ENCODE data around the gene TET3. TPM values are rescaled to one million over a fixed set of nuclear protein-coding genes. Genes with fewer than 3 reads are reported as not detected.

The TET3 gene
- total and polyA plus RNA-seq, 9 of the 15 experiments (the other 6 are each of a cell fraction or from before 2014, with no cell fraction given), result 0.35 to 16.3 (median 5.5) TPM

DNA sequence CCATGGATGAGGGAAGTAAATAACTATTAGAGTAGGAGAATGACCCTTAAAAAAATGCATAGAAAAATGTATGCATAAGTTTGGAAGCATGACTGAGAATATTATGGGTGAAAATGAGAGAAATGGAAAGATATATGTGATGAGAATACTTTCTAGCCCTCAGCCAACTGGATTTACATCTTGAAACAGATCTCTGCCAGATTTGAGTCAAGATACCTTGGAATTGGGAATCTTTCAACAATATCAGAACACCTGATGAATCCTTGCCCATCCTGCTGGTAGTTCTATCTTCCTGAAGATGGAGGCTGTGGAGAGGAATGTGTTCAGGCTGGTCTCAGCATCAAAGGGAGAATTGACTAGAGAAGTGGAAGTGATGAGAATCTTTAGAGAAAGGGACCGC is 5.8 kb downstream of the TET3 start (continued):
- TF ChIP-seq, protein P1, sequence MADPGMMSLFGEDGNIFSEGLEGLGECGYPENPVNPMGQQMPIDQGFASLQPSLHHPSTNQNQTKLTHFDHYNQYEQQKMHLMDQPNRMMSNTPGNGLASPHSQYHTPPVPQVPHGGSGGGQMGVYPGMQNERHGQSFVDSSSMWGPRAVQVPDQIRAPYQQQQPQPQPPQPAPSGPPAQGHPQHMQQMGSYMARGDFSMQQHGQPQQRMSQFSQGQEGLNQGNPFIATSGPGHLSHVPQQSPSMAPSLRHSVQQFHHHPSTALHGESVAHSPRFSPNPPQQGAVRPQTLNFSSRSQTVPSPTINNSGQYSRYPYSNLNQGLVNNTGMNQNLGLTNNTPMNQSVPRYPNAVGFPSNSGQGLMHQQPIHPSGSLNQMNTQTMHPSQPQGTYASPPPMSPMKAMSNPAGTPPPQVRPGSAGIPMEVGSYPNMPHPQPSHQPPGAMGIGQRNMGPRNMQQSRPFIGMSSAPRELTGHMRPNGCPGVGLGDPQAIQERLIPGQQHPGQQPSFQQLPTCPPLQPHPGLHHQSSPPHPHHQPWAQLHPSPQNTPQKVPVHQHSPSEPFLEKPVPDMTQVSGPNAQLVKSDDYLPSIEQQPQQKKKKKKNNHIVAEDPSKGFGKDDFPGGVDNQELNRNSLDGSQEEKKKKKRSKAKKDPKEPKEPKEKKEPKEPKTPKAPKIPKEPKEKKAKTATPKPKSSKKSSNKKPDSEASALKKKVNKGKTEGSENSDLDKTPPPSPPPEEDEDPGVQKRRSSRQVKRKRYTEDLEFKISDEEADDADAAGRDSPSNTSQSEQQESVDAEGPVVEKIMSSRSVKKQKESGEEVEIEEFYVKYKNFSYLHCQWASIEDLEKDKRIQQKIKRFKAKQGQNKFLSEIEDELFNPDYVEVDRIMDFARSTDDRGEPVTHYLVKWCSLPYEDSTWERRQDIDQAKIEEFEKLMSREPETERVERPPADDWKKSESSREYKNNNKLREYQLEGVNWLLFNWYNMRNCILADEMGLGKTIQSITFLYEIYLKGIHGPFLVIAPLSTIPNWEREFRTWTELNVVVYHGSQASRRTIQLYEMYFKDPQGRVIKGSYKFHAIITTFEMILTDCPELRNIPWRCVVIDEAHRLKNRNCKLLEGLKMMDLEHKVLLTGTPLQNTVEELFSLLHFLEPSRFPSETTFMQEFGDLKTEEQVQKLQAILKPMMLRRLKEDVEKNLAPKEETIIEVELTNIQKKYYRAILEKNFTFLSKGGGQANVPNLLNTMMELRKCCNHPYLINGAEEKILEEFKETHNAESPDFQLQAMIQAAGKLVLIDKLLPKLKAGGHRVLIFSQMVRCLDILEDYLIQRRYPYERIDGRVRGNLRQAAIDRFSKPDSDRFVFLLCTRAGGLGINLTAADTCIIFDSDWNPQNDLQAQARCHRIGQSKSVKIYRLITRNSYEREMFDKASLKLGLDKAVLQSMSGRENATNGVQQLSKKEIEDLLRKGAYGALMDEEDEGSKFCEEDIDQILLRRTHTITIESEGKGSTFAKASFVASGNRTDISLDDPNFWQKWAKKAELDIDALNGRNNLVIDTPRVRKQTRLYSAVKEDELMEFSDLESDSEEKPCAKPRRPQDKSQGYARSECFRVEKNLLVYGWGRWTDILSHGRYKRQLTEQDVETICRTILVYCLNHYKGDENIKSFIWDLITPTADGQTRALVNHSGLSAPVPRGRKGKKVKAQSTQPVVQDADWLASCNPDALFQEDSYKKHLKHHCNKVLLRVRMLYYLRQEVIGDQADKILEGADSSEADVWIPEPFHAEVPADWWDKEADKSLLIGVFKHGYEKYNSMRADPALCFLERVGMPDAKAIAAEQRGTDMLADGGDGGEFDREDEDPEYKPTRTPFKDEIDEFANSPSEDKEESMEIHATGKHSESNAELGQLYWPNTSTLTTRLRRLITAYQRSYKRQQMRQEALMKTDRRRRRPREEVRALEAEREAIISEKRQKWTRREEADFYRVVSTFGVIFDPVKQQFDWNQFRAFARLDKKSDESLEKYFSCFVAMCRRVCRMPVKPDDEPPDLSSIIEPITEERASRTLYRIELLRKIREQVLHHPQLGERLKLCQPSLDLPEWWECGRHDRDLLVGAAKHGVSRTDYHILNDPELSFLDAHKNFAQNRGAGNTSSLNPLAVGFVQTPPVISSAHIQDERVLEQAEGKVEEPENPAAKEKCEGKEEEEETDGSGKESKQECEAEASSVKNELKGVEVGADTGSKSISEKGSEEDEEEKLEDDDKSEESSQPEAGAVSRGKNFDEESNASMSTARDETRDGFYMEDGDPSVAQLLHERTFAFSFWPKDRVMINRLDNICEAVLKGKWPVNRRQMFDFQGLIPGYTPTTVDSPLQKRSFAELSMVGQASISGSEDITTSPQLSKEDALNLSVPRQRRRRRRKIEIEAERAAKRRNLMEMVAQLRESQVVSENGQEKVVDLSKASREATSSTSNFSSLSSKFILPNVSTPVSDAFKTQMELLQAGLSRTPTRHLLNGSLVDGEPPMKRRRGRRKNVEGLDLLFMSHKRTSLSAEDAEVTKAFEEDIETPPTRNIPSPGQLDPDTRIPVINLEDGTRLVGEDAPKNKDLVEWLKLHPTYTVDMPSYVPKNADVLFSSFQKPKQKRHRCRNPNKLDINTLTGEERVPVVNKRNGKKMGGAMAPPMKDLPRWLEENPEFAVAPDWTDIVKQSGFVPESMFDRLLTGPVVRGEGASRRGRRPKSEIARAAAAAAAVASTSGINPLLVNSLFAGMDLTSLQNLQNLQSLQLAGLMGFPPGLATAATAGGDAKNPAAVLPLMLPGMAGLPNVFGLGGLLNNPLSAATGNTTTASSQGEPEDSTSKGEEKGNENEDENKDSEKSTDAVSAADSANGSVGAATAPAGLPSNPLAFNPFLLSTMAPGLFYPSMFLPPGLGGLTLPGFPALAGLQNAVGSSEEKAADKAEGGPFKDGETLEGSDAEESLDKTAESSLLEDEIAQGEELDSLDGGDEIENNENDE (IDR thresholded peaks at IDR 0.05; ENCODE audit: low read depth, low read length), result no peak
- TF ChIP-seq, protein P2, sequence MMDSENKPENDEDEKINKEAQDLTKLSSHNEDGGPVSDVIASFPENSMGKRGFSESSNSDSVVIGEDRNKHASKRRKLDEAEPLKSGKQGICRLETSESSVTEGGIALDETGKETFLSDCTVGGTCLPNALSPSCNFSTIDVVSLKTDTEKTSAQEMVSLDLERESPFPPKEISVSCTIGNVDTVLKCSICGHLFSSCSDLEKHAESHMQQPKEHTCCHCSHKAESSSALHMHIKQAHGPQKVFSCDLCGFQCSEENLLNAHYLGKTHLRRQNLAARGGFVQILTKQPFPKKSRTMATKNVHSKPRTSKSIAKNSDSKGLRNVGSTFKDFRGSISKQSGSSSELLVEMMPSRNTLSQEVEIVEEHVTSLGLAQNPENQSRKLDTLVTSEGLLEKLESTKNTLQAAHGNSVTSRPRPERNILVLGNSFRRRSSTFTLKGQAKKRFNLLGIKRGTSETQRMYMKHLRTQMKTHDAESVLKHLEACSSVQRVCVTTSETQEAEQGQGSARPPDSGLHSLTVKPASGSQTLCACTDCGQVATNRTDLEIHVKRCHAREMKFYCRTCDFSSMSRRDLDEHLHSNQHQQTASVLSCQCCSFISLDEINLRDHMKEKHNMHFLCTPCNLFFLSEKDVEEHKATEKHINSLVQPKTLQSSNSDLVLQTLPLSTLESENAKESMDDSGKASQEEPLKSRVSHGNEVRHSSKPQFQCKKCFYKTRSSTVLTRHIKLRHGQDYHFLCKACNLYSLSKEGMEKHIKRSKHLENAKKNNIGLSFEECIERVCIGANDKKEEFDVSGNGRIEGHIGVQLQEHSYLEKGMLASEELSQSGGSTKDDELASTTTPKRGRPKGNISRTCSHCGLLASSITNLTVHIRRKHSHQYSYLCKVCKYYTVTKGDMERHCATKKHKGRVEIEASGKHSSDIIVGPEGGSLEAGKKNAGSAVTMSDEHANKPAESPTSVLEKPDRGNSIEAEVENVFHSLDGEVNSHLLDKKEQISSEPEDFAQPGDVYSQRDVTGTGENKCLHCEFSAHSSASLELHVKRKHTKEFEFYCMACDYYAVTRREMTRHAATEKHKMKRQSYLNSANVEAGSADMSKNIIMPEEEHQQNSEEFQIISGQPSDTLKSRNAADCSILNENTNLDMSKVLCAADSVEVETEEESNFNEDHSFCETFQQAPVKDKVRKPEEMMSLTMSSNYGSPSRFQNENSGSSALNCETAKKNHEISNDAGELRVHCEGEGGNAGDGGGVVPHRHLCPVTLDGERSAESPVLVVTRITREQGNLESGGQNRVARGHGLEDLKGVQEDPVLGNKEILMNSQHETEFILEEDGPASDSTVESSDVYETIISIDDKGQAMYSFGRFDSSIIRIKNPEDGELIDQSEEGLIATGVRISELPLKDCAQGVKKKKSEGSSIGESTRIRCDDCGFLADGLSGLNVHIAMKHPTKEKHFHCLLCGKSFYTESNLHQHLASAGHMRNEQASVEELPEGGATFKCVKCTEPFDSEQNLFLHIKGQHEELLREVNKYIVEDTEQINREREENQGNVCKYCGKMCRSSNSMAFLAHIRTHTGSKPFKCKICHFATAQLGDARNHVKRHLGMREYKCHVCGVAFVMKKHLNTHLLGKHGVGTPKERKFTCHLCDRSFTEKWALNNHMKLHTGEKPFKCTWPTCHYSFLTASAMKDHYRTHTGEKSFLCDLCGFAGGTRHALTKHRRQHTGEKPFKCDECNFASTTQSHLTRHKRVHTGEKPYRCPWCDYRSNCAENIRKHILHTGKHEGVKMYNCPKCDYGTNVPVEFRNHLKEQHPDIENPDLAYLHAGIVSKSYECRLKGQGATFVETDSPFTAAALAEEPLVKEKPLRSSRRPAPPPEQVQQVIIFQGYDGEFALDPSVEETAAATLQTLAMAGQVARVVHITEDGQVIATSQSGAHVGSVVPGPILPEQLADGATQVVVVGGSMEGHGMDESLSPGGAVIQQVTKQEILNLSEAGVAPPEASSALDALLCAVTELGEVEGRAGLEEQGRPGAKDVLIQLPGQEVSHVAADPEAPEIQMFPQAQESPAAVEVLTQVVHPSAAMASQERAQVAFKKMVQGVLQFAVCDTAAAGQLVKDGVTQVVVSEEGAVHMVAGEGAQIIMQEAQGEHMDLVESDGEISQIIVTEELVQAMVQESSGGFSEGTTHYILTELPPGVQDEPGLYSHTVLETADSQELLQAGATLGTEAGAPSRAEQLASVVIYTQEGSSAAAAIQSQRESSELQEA (IDR thresholded peaks at IDR 0.05; ENCODE audit: low read depth), result no peak
- TF ChIP-seq BRD4 (IDR thresholded peaks at IDR 0.05), result no peak

Measured in K562 (cell line).